Mucosa of descending colon (tissue), 3 donors: ENCODE measurements around the gene TMEM154. TPM values are rescaled to one million over a fixed set of nuclear protein-coding genes. Genes with fewer than 3 reads are reported as not detected.

Source experiments
- ATAC-seq: fragments of 200-7000 bp; cut with Tn5 transposase; one replicate; pipeline ENCODE4 v1.9.1; 2020; ENCODE audit warnings: mild to moderate bottlenecking, moderate library complexity
- DNase-seq, 3 donors: peaks; one replicate each; pipeline ENCODE4 v3.0.0-alpha.2; 2020
- H3K36me3 ChIP-seq: fragments of 200-600 bp; one replicate; pipeline ENCODE4 v1.8.0; 2021; ENCODE audit warnings: low read depth, mild to moderate bottlenecking
- H3K4me1 ChIP-seq: fragments of 200-600 bp; one replicate; pipeline ENCODE4 v1.8.0; 2021; ENCODE audit warnings: low read depth, mild to moderate bottlenecking
- H3K4me3 ChIP-seq: fragments of 200-600 bp; one replicate; pipeline ENCODE4 v1.8.0; 2021; ENCODE audit warnings: mild to moderate bottlenecking
- H3K9me3 ChIP-seq: fragments of 200-600 bp; one replicate; pipeline ENCODE4 v1.8.0; 2021; ENCODE audit warnings: mild to moderate bottlenecking
- intact Hi-C, 2 donors: fragments of 100-400 bp; cut with DNase I in 1 of 2; cut with micrococcal nuclease in 1 of 2; formaldehyde crosslinking; loops; one replicate each; pipeline versions ENCODE4 v1.11.0 to v1.11.1; 2022; cut with DNase I, micrococcal nuclease
- total RNA-seq, 3 donors: library from RNA; stranded (reverse); fragmentation: NEBNext Ultra II Directional in 2 of 3; extraction: Animal tissue kit (Norgen Biotek cat#: 25700) in 2 of 3; gene quantifications; one replicate each; pipeline versions ENCODE4 v1.2.1 to v1.2.4, GENCODE V29; 2021 to 2023
- TF ChIP-seq, protein P1 (sequence below): fragments of 200-600 bp; IDR thresholded peaks from one replicate; pipeline ENCODE4 v1.8.0; 2022; ENCODE audit warnings: antibody characterized with exemption, mild to moderate bottlenecking
- donor health status: DM: no; HTN: no; CAD: no; lungs with moderate emphysema.
- donor health status: DM: no; HTN: no; CAD: no.
- donor health status: DM: no; HTN: yes; CAD: no.

The TMEM154 gene
- total RNA-seq, 3 donors from 2014 or later, result 1.5 to 6.5 (median 1.8) TPM

DNA sequence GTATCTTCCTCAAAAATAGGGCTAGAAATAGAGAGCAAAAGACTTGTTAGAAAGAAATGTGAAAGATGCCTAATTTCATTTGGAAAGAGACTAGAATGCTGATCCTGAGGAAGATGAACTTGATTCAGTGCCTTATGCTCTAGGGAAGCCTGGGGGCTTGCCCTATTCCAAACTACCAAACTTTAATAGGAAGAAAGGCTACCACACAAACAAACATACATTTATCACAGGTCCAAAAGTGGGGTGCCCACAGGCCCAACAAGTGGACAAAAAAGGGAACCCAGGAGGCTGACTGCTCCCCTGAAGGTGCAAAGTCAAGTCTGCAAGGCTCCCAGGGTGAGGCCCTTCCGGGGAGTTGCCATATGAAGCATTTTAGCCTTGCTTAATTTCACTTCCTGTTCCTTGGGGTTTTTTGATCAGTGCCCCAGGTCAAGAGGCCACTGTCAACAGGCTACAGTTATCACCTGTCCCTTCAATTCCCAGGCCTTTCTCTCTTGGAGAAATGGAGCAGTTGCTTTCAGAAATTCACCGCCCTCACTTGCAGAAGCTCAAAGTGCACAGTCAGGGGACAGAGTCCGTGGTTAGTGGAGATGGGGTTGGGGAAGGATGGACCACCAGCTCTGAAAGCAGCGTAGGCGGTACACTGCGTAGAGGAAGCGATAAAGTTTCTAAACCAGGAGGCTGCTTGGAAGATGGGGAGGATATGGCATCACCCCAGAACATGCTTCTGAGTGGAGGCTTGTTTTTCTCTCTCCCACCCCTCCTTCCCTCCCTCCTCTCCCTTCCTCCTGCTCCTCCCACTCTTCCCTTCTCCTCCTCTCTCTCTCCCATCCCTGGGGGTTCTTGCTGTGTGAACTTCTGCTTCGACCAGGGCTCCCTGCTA lies 36.4 kb downstream of the TMEM154 start:
- Histone ChIP-seq H3K36me3 (no peaks in the 10 kb centered on the region), H3K4me1 (peaks cover 13% of the 10 kb centered on the region), H3K4me3 (no peak overlapping the region), H3K9me3 (no peaks in the 10 kb centered on the region)
- TF ChIP-seq, protein P1, sequence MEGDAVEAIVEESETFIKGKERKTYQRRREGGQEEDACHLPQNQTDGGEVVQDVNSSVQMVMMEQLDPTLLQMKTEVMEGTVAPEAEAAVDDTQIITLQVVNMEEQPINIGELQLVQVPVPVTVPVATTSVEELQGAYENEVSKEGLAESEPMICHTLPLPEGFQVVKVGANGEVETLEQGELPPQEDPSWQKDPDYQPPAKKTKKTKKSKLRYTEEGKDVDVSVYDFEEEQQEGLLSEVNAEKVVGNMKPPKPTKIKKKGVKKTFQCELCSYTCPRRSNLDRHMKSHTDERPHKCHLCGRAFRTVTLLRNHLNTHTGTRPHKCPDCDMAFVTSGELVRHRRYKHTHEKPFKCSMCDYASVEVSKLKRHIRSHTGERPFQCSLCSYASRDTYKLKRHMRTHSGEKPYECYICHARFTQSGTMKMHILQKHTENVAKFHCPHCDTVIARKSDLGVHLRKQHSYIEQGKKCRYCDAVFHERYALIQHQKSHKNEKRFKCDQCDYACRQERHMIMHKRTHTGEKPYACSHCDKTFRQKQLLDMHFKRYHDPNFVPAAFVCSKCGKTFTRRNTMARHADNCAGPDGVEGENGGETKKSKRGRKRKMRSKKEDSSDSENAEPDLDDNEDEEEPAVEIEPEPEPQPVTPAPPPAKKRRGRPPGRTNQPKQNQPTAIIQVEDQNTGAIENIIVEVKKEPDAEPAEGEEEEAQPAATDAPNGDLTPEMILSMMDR, result no peak
- intact Hi-C loops, result no loop called here
- DNase-seq, result peak; percentile 31 to 63 (median 49)
- ATAC-seq, result peak; percentile 84

- intact Hi-C loops, result loop anchor here in 1 of 2 donors (2.0 kb wide), 1 partner anchor 139 kb away; no protein-coding TSS in a partner anchor
- TF ChIP-seq, protein P1, result no peak
- Histone ChIP-seq H3K4me3 (no peak overlapping the region), H3K9me3 (no peaks in the 10 kb centered on the region), H3K36me3 (no peaks in the 10 kb centered on the region), H3K4me1 (peaks cover 13% of the 10 kb centered on the region)
- DNase-seq, result no peak
- ATAC-seq, result peak; percentile 58
Measured at GRCh38 chr4:152640058-152640921, 39.5 kb downstream of the TMEM154 start.

DNA sequence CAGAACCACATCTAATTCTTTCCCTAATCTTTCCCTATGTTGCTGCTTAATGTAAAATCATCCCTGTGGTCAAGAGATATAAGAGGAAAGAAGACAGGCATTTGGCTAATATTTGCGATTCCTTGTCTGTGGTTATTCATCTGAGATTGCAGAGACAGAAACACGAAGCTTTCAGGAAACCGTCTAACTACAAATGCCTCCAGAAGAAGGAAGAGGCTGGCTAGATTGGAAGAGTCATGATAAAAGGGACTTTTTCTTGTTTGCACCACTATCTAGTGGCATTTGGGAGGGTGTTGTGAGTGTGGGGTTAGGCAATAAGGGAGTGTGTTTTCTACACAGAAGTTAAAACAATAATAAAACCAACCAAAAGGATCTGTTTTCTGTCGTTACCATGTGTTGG lies 43.9 kb downstream of the TMEM154 start:
- H3K36me3 ChIP-seq, result no peaks in the 10 kb centered on the region
- no peak overlapping the region for H3K4me3 ChIP-seq
- ATAC-seq (no peak), DNase-seq (no peak)
- H3K9me3 ChIP-seq, result no peaks in the 10 kb centered on the region
- TF ChIP-seq, protein P1, result no peak
- H3K4me1 ChIP-seq, result no peaks in the 10 kb centered on the region
- intact Hi-C loops, result loop anchor here in 1 of 2 donors (5.0 kb wide), 1 partner anchor 134 kb away; no protein-coding TSS in a partner anchor

DNA sequence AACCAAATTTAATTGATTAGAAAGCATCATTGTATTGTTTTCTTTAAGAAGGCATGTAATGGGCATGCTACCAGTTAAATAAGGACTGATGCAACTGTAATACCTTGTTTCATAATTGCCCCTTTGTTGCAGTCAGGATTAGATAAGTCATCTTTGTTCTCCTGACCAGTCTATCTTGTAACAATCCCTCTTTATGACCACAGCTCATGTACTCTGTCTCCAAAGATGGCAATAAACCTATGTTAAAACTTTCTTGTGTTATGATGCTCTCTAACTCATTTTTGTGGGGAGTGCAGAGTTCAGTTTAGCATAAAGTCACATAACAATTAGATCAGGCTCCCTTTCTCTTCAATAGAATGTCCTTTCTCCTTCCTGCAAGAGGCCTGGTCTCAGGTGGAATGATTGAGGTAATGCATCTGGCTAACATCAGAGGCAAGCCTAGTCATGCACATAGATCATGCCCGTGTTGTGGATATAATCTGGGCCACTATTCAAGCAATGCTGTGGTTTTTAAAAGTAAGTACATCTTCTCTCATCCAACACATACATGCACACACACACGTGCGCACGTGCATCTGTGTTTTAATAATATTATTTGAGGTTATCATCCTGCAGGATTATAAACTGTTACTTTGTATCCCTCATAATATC lies 45.6 kb downstream of the TMEM154 start:
- no peak overlapping the region for H3K4me3 ChIP-seq
- H3K9me3 ChIP-seq, result no peaks in the 10 kb centered on the region
- intact Hi-C loops, result no loop called here
- ATAC-seq (peak; percentile 86), DNase-seq (no peak)
- TF ChIP-seq, protein P1, result no peak
- H3K36me3 ChIP-seq, result no peaks in the 10 kb centered on the region
- H3K4me1 ChIP-seq, result no peaks in the 10 kb centered on the region

GRCh38 chr4:152633118-152633517 lies 46.7 kb downstream of the TMEM154 start:
- ATAC-seq, result peak; percentile 54
- no peak for DNase-seq
- no peaks in the 10 kb centered on the region for H3K4me1 ChIP-seq
- no peak overlapping the region for H3K4me3 ChIP-seq
- TF ChIP-seq, protein P1, result no peak
- H3K9me3 ChIP-seq, result no peaks in the 10 kb centered on the region
- H3K36me3 ChIP-seq, result no peaks in the 10 kb centered on the region
- intact Hi-C loops, result no loop called here
